KOPT-K1 (cell line): Measurements from ENCODE around the gene THOC6.
"Not testable (repeated sequence)": the region's sequence is repeated elsewhere in the genome, so short reads cannot be mapped to it uniquely, and the experiment has no call there.

Experiments
- H3K27ac ChIP-seq: fragments of 200-600 bp; sonication (generic); 2 replicates; pipeline ENCODE4 v1.5.1; 2016; ENCODE audit warnings: antibody characterized with exemption, mild to moderate bottlenecking, low read depth, low read length; ENCODE audit not compliant: poor library complexity, severe bottlenecking
- H3K36me3 ChIP-seq: fragments of 200-600 bp; sonication (generic); 2 replicates; pipeline ENCODE4 v1.5.1; 2017; ENCODE audit warnings: antibody characterized with exemption, mild to moderate bottlenecking, low read length, moderate library complexity; ENCODE audit not compliant: insufficient read depth
- H3K9me3 ChIP-seq: fragments of 200-600 bp; sonication (generic); 2 replicates; pipeline ENCODE4 v1.5.1; 2017; ENCODE audit warnings: antibody characterized with exemption, low read length, mild to moderate bottlenecking; ENCODE audit not compliant: insufficient read depth, poor library complexity, severe bottlenecking

THOC6 gene

GRCh38 chr16:3074860-3075522 is 51.2 kb downstream of the THOC6 start:
- Histone ChIP-seq H3K27ac (peak overlapping the region; percentile 99), H3K36me3 (no peaks in the 10 kb centered on the region), H3K9me3 (no peaks in the 10 kb centered on the region)

GRCh38 chr16:3075523-3075915 is 51.7 kb downstream of the THOC6 start:
- Histone ChIP-seq H3K27ac (peak overlapping the region; percentile 99), H3K9me3 (peaks cover 2% of the 10 kb centered on the region), H3K36me3 (no peaks in the 10 kb centered on the region)

GRCh38 chr16:3075946-3076345 is 52.1 kb downstream of the THOC6 start:
- peak overlapping the region; percentile 99 for H3K27ac ChIP-seq
- not testable (repeated sequence) for H3K9me3 ChIP-seq, H3K36me3 ChIP-seq

GRCh38 chr16:3076577-3076976 is 52.7 kb downstream of the THOC6 start:
- Histone ChIP-seq H3K36me3 (no peaks in the 10 kb centered on the region), H3K9me3 (peaks cover 9% of the 10 kb centered on the region), H3K27ac (peak overlapping the region; percentile 99)
